Stomach (tissue), 4 donors: Measurements from ENCODE around the gene NCOA5.

Experiments used
- CTCF ChIP-seq, 7 experiments: fragments of 450-650 bp in 4 of 7; fragments of 200-600 bp in 3 of 7; sonication (generic) in 3 of 7; IDR thresholded peaks; one replicate each; pipeline ENCODE4 v1.5.1; 2016 to 2019; ENCODE audit warnings: antibody characterized with exemption in 7 of 7, control low read depth in 2 of 7, mild to moderate bottlenecking in 1 of 7
- EP300 ChIP-seq: sonication (generic); formaldehyde crosslinking; IDR thresholded peaks from one replicate; pipeline ENCODE4 v1.6.1; 2017; ENCODE audit warnings: antibody characterized with exemption

GRCh38 chr20:46135856-46136633, 46.3 kb upstream of the NCOA5 start:
- TF ChIP-seq CTCF (IDR thresholded peaks at IDR 0.05) (no peak), EP300 (no peak)
